H1 (cell line): ENCODE measurements around the gene TEX51. TPM values are rescaled to one million over a fixed set of nuclear protein-coding genes. Genes with fewer than 3 reads are reported as not detected.

ENCODE experiments used
- CTCF ChIA-PET: fragments of 300-600 bp; sonication (Branson Sonifier 250); formaldehyde crosslinking; loops from one replicate; lab custom pipeline; 2021; ENCODE audit not compliant: partially characterized antibody; lab: Charles Lee
- POLR2A ChIA-PET: fragments of 300-600 bp; sonication (Branson Sonifier 250); formaldehyde crosslinking; loops from one replicate; lab custom pipeline; 2021; ENCODE audit warnings: inconsistent platforms; ENCODE audit not compliant: partially characterized antibody; lab: Charles Lee
- DNase-seq, 2 experiments: peaks; one replicate each; pipeline versions ENCODE4 v3.0.0 to v3.0.0-alpha.2; 2010 to 2022; ENCODE audit warnings: low spot score in 2 of 2, low read depth in 1 of 2, mixed read lengths in 1 of 2
- FAIRE-seq: peaks from 2 replicates; lab custom pipeline; 2011; peaks lifted over from hg19 to GRCh38; lab: Jason Lieb, UNC
- H2AFZ ChIP-seq: 2 replicates; pipeline ENCODE4 v1.8.1; 2012; ENCODE audit warnings: low read length, inconsistent platforms
- H2AK5ac ChIP-seq: 2 replicates; pipeline ENCODE4 v1.6.1; 2013; ENCODE audit warnings: low read depth, low read length
- H2BK120ac ChIP-seq: replicated peaks from 2 replicates; pipeline ENCODE3; 2013; ENCODE audit warnings: low read depth, low read length, inconsistent platforms
- H2BK12ac ChIP-seq: 2 replicates; pipeline ENCODE4 v1.6.1; 2013; ENCODE audit warnings: low read depth, low read length
- H2BK15ac ChIP-seq: 2 replicates; pipeline ENCODE4 v1.6.1; 2013; ENCODE audit warnings: low read length
- H2BK20ac ChIP-seq: 2 replicates; pipeline ENCODE4 v1.6.1; 2013; ENCODE audit warnings: low read length
- H2BK5ac ChIP-seq: 2 replicates; pipeline ENCODE4 v1.6.1; 2013; ENCODE audit warnings: low read depth, low read length
- H3K14ac ChIP-seq: 2 replicates; pipeline ENCODE4 v1.6.1; 2013; ENCODE audit warnings: inconsistent platforms; ENCODE audit not compliant: insufficient read length
- H3K18ac ChIP-seq: 2 replicates; pipeline ENCODE4 v1.6.1; 2013; ENCODE audit warnings: low read length; ENCODE audit errors: extremely low read depth
- H3K23ac ChIP-seq: 2 replicates; pipeline ENCODE4 v1.6.1; 2013; ENCODE audit warnings: inconsistent platforms; ENCODE audit not compliant: insufficient read length
- H3K23me2 ChIP-seq: 2 replicates; pipeline ENCODE4 v1.6.1; 2013; ENCODE audit warnings: low read depth, low read length
- H3K27ac ChIP-seq: 2 replicates; pipeline ENCODE4 v1.6.1; 2011; ENCODE audit warnings: low read depth, low read length, inconsistent platforms
- H3K27me3 ChIP-seq, 4 experiments: replicated peaks in 1 of 4; 1 replicate in 1 of 4; 2 replicates in 3 of 4; pipeline versions ENCODE4 v1.6.1 to v1.8.1; 2011 to 2013; ENCODE audit warnings: low read length in 3 of 4, mild to moderate bottlenecking in 3 of 4, inconsistent platforms in 2 of 4, mixed read lengths in 2 of 4, moderate library complexity in 1 of 4; ENCODE audit not compliant: control insufficient read depth in 3 of 4, insufficient read depth in 3 of 4; ENCODE audit errors: extremely low read depth in 1 of 4
- H3K36me3 ChIP-seq, 4 experiments: 2 replicates each; pipeline versions ENCODE4 v1.6.1 to v1.8.1; 2011 to 2013; ENCODE audit warnings: mild to moderate bottlenecking in 4 of 4, low read length in 3 of 4, moderate library complexity in 2 of 4, control low read depth in 1 of 4, inconsistent platforms in 1 of 4; ENCODE audit not compliant: insufficient read depth in 4 of 4, control insufficient read depth in 2 of 4
- H3K4ac ChIP-seq: replicated peaks from 2 replicates; pipeline ENCODE3; 2013; ENCODE audit warnings: low read length, low read depth, mixed read lengths, inconsistent platforms; ENCODE audit not compliant: insufficient read length
- H3K4me1 ChIP-seq, 4 experiments: replicated peaks in 1 of 4; 1 replicate in 1 of 4; 2 replicates in 3 of 4; pipeline versions ENCODE4 v1.6.1 to v1.8.1; 2011 to 2013; ENCODE audit warnings: low read length in 3 of 4, inconsistent platforms in 2 of 4, mixed read lengths in 1 of 4; ENCODE audit not compliant: insufficient read depth in 4 of 4, control insufficient read depth in 3 of 4
- H3K4me2 ChIP-seq, 2 experiments: 2 replicates each; pipeline versions ENCODE4 v1.6.1 to v1.8.1; 2011 to 2013; ENCODE audit warnings: low read depth in 2 of 2, low read length in 2 of 2, control low read depth in 1 of 2, inconsistent platforms in 1 of 2, mild to moderate bottlenecking in 1 of 2; ENCODE audit not compliant: insufficient read depth in 1 of 2
- H3K4me3 ChIP-seq, 4 experiments: fragments of 200-600, 300-600 bp in 1 of 4; sonication (generic), shearing (Covaris generic), sonication (Bioruptor Twin) in 1 of 4; 2 replicates each; pipeline versions ENCODE4 v1.5.1 to v1.8.1; 2011 to 2016; ENCODE audit warnings: low read length in 4 of 4, low read depth in 3 of 4, control low read depth in 2 of 4, inconsistent platforms in 2 of 4, mild to moderate bottlenecking in 2 of 4, mixed read lengths in 1 of 4, moderate library complexity in 1 of 4; ENCODE audit not compliant: insufficient read depth in 2 of 4; ENCODE audit errors: extremely low read depth in 1 of 4
- H3K56ac ChIP-seq: replicated peaks from 2 replicates; pipeline ENCODE3; 2013; ENCODE audit warnings: low read depth, mild to moderate bottlenecking, mixed read lengths, low read length, inconsistent platforms; ENCODE audit not compliant: insufficient read length
- H3K79me1 ChIP-seq: 2 replicates; pipeline ENCODE4 v1.6.1; 2013; ENCODE audit warnings: low read depth, low read length, control low read depth
- H3K79me2 ChIP-seq, 2 experiments: 2 replicates each; pipeline versions ENCODE4 v1.6.1 to v1.8.1; 2012 to 2013; ENCODE audit warnings: low read length in 2 of 2, mild to moderate bottlenecking in 2 of 2, inconsistent platforms in 1 of 2; ENCODE audit not compliant: insufficient read depth in 2 of 2, control insufficient read depth in 1 of 2
- H3K9ac ChIP-seq, 4 experiments: replicated peaks in 1 of 4; 1 replicate in 1 of 4; 2 replicates in 3 of 4; pipeline versions ENCODE4 v1.6.1 to v1.8.1; 2011 to 2013; ENCODE audit warnings: low read depth in 3 of 4, low read length in 3 of 4, control low read depth in 2 of 4, mild to moderate bottlenecking in 2 of 4, moderate library complexity in 2 of 4, inconsistent platforms in 1 of 4; ENCODE audit errors: extremely low read depth in 1 of 4
- H3K9me3 ChIP-seq, 2 experiments: 2 replicates each; pipeline versions ENCODE4 v1.6.1 to v1.8.1; 2012 to 2013; ENCODE audit warnings: mild to moderate bottlenecking in 2 of 2, moderate library complexity in 2 of 2, control low read depth in 1 of 2, inconsistent platforms in 1 of 2, low read depth in 1 of 2, low read length in 1 of 2, mixed read lengths in 1 of 2; ENCODE audit not compliant: insufficient read depth in 2 of 2
- H4K20me1 ChIP-seq, 2 experiments: replicated peaks in 1 of 2; 2 replicates each; pipeline versions ENCODE3 to v1.8.1; 2011 to 2013; ENCODE audit warnings: inconsistent platforms in 2 of 2, low read length in 2 of 2, mild to moderate bottlenecking in 1 of 2; ENCODE audit not compliant: insufficient read depth in 2 of 2, control insufficient read depth in 1 of 2
- H4K5ac ChIP-seq: 2 replicates; pipeline ENCODE4 v1.6.1; 2013; ENCODE audit warnings: low read length, low read depth, mixed read lengths, inconsistent platforms; ENCODE audit not compliant: insufficient read length
- H4K8ac ChIP-seq: 2 replicates; pipeline ENCODE4 v1.8.0; 2013; ENCODE audit warnings: mild to moderate bottlenecking, moderate library complexity, low read length, inconsistent platforms; ENCODE audit not compliant: insufficient read depth; ENCODE audit errors: extremely low read depth
- H4K91ac ChIP-seq: replicated peaks from 2 replicates; pipeline ENCODE3; 2013; ENCODE audit warnings: low read length, mixed read lengths, inconsistent platforms; ENCODE audit not compliant: insufficient read length
- BACH1 ChIP-seq: IDR thresholded peaks from 2 replicates; pipeline ENCODE4 v1.6.1; 2012; ENCODE audit warnings: low read length, improper control_type of control experiment
- BCL11A ChIP-seq, 2 experiments: IDR thresholded peaks; one replicate each; pipeline ENCODE4 v1.6.1; 2011; ENCODE audit warnings: low read depth in 2 of 2, low read length in 2 of 2, mild to moderate bottlenecking in 2 of 2
- GTF2F1 ChIP-seq: IDR thresholded peaks from 2 replicates; pipeline ENCODE4 v1.6.1; 2012; ENCODE audit warnings: low read depth, low read length, improper control_type of control experiment, borderline replicate concordance
- HDAC6 ChIP-seq: IDR thresholded peaks from one replicate; pipeline ENCODE4 v1.7.1; 2012; ENCODE audit warnings: low read depth, mild to moderate bottlenecking, inconsistent platforms, low read length, moderate library complexity
- JUND ChIP-seq: IDR thresholded peaks from 2 replicates; pipeline ENCODE4 v1.6.1; 2011; ENCODE audit warnings: mild to moderate bottlenecking, improper control_type of control experiment, low read length
- KDM4A ChIP-seq: IDR thresholded peaks from one replicate; pipeline ENCODE4 v1.7.1; 2012; ENCODE audit warnings: low read depth, mild to moderate bottlenecking, moderate library complexity, low read length, inconsistent platforms; ENCODE audit not compliant: severe bottlenecking
- KDM5A ChIP-seq: fragments of 200-600 bp; IDR thresholded peaks from 2 replicates; pipeline ENCODE4 v1.7.1; 2012; ENCODE audit warnings: mild to moderate bottlenecking, low read length, inconsistent platforms, mixed read lengths
- POLR2AphosphoS5 ChIP-seq: IDR thresholded peaks from 2 replicates; pipeline ENCODE4 v1.6.1; 2011; ENCODE audit warnings: low read depth, low read length
- RAD21 ChIP-seq, 2 experiments: IDR thresholded peaks in 1 of 2; conservative IDR thresholded peaks in 1 of 2; 2 replicates each; pipeline ENCODE4 v1.6.1; 2011; ENCODE audit warnings: low read depth in 2 of 2, low read length in 2 of 2, improper control_type of control experiment in 1 of 2, inconsistent platforms in 1 of 2, mild to moderate bottlenecking in 1 of 2, moderate library complexity in 1 of 2
- TEAD4 ChIP-seq: IDR thresholded peaks from 2 replicates; pipeline ENCODE4 v1.6.1; 2012; ENCODE audit warnings: low read depth, low read length, inconsistent platforms, mixed read lengths
- WGBS, 2 experiments: shearing (Covaris generic) in 1 of 2; methylation state at CpG; one replicate each; pipeline versions ENCODE4 v1.1.6 to v1.1.7; 2013 to 2015; ENCODE audit warnings: low lambda C conversion rate in 2 of 2, mixed read lengths in 2 of 2, inconsistent platforms in 1 of 2, low coverage in 1 of 2, missing lambda C conversion rate in 1 of 2; ENCODE audit not compliant: insufficient replicate concordance in 2 of 2, insufficient coverage in 1 of 2, insufficient read length in 1 of 2; ENCODE audit errors: extremely low coverage in 1 of 2, missing lambda C conversion rate in 1 of 2; 5-methylcytosine and 5-hydroxymethylcytosine counted together
- polyA plus RNA-seq, 7 experiments: library from polyadenylated mRNA; depleted of rRNA in 3 of 7; stranded (reverse) in 5 of 7; unstranded in 2 of 7; fragments of >200 nt in 5 of 7; fragments of 200-250 nt in 2 of 7; gene quantifications; 1 replicate in 5 of 7; 2 replicates in 1 of 7; 4 replicates in 1 of 7; pipeline versions ENCODE4 v1.2.1 to v1.2.3, GENCODE V29; 2011 to 2013; ENCODE audit warnings: missing spikeins in 2 of 7, mixed read lengths in 2 of 7
- total RNA-seq: library from RNA; stranded (reverse); fragmentation: NEBNext Ultra II Directional; extraction: Animal tissue kit (Norgen Biotek cat#: 25700); gene quantifications from 2 replicates; pipeline ENCODE4 v1.2.1, GENCODE V29; 2021

Gene TEX51
- total and polyA plus RNA-seq, 2 of the 8 experiments (the other 6 are each of a cell fraction or from before 2014, with no cell fraction given): not detected

- FAIRE-seq: no peak
- no peaks in the 10 kb centered on the region for H3K9me3 ChIP-seq
- H3K4me2 ChIP-seq: no peak overlapping the region
- no peak overlapping the region for H3K56ac ChIP-seq
- H3K4me3 ChIP-seq: no peak overlapping the region
- TF ChIP-seq BACH1 (no peak), RAD21 (IDR thresholded peaks at IDR 0.05 in 1 of 2, conservative IDR thresholded peaks at IDR 0.05 in 1 of 2; ENCODE audit: low read depth in 2 of 2, low read length in 2 of 2) (no peak), POLR2AphosphoS5 (no peak), TEAD4 (no peak), JUND (no peak), GTF2F1 (no peak), HDAC6 (no peak), KDM5A (no peak), KDM4A (no peak), BCL11A (IDR thresholded peaks at IDR 0.05; ENCODE audit: low read depth in 2 of 2, low read length in 2 of 2) (no peak)
- no peak overlapping the region for H4K5ac ChIP-seq
- no peak overlapping the region for H4K91ac ChIP-seq
- ChIA-PET CTCF (interaction anchor here (1.2 to 2.0 kb wide), 5 partner anchors 10 to 41 kb away, joined by 3 to 6 read pairs (median 4); no protein-coding TSS in a partner anchor), POLR2A (no interaction called here)
- H3K79me1 ChIP-seq: no peaks in the 10 kb centered on the region
- no peak overlapping the region for H3K18ac ChIP-seq
- no peak overlapping the region for H3K14ac ChIP-seq
- H2BK20ac ChIP-seq: no peak overlapping the region
- H3K4me1 ChIP-seq: peaks cover 0 to 6% (median 1%) of the 10 kb centered on the region in 4 experiments; a peak in 2 of 7 replicates
- peaks cover 0 to 5% (median 2%) of the 10 kb centered on the region in 4 experiments; a peak in 3 of 7 replicates for H3K27me3 ChIP-seq
- no peaks in the 10 kb centered on the region for H3K36me3 ChIP-seq
- 94% methylated on average over 4 of the region's 4 CpGs; no CpG with 5 or more reads in 1 of the 2 experiments for WGBS, 2 experiments
- no peak overlapping the region for H2BK5ac ChIP-seq
- DNase-seq: no peak
- no peaks in the 10 kb centered on the region for H3K79me2 ChIP-seq
- H3K4ac ChIP-seq: no peak overlapping the region
- no peak overlapping the region for H3K27ac ChIP-seq
- H3K23me2 ChIP-seq: no peaks in the 10 kb centered on the region
- no peak overlapping the region for H2AK5ac ChIP-seq
- no peak overlapping the region for H2BK12ac ChIP-seq
- no peak overlapping the region for H2AFZ ChIP-seq
- no peak overlapping the region for H3K9ac ChIP-seq
- no peak overlapping the region for H3K23ac ChIP-seq
- no peak overlapping the region for H4K8ac ChIP-seq
- no peaks in the 10 kb centered on the region for H4K20me1 ChIP-seq
- H2BK120ac ChIP-seq: no peak overlapping the region
- H2BK15ac ChIP-seq: no peak overlapping the region
Measured at GRCh38 chr2:126932529-126932928, 33.8 kb downstream of the TEX51 start.
